SK-N-SH (cell line): ENCODE results near the gene CSPG4. TPM values are rescaled to one million over a fixed set of nuclear protein-coding genes. Genes with fewer than 3 reads are reported as not detected.
"Not testable (repeated sequence)": the region's sequence is repeated elsewhere in the genome, so short reads cannot be mapped to it uniquely, and the experiment has no call there.

Source experiments
- CTCF ChIA-PET: fragments of 300-600, 350-600 bp; formaldehyde crosslinking; extraction: SDS; loops from one replicate; lab custom pipeline; 2021; lab: Yijun Ruan, JAX
- POLR2A ChIA-PET: fragments of 350-600 bp; sonication (Branson Sonifier 250); formaldehyde crosslinking; extraction: SDS; loops from one replicate; lab custom pipeline; 2020; ENCODE audit warnings: antibody characterized with exemption, inconsistent platforms; lab: Yijun Ruan, JAX
- DNase-seq: peaks from one replicate; pipeline ENCODE4 v3.0.0; 2012
- H2AFZ ChIP-seq: fragments of 200-600 bp; sonication (generic); 2 replicates; pipeline ENCODE4 v1.8.1; 2016; ENCODE audit warnings: antibody characterized with exemption, mild to moderate bottlenecking, low read depth
- H3F3A ChIP-seq: fragments of 200-600 bp; sonication (generic); replicated peaks from 2 replicates; pipeline ENCODE3; 2016; ENCODE audit warnings: antibody characterized with exemption, mild to moderate bottlenecking; ENCODE audit not compliant: insufficient read depth
- H3K27ac ChIP-seq, 2 experiments: fragments of 200-500 bp in 1 of 2; fragments of 200-600 bp in 1 of 2; sonication (Bioruptor generic) in 1 of 2; sonication (generic), shearing (Covaris generic) in 1 of 2; 2 replicates each; pipeline versions ENCODE4 v1.5.1 to v1.6.1; 2014 to 2016; ENCODE audit warnings: low read depth in 2 of 2, inconsistent platforms in 1 of 2, low read length in 1 of 2, mild to moderate bottlenecking in 1 of 2, mixed read lengths in 1 of 2
- H3K27me3 ChIP-seq: fragments of 200-600 bp; sonication (generic), shearing (Covaris generic); 2 replicates; pipeline ENCODE4 v1.6.1; 2016; ENCODE audit warnings: mixed run types; ENCODE audit not compliant: insufficient read depth
- H3K36me3 ChIP-seq, 2 experiments: fragments of 200-500 bp in 1 of 2; fragments of 200-600 bp in 1 of 2; sonication (Bioruptor generic) in 1 of 2; sonication (generic) in 1 of 2; replicated peaks in 1 of 2; 2 replicates each; pipeline versions ENCODE3 to v1.5.1; 2014 to 2016; ENCODE audit warnings: low read length in 1 of 2, mild to moderate bottlenecking in 1 of 2; ENCODE audit not compliant: insufficient read depth in 2 of 2, control insufficient read depth in 1 of 2
- H3K4me1 ChIP-seq, 2 experiments: fragments of 200-500 bp in 1 of 2; fragments of 200-600 bp in 1 of 2; sonication (Bioruptor generic) in 1 of 2; sonication (generic), shearing (Covaris generic) in 1 of 2; 2 replicates each; pipeline versions ENCODE4 v1.5.1 to v1.6.1; 2014 to 2016; ENCODE audit warnings: low read depth in 1 of 2, low read length in 1 of 2, mixed run types in 1 of 2; ENCODE audit not compliant: insufficient read depth in 2 of 2, control insufficient read depth in 1 of 2
- H3K4me2 ChIP-seq: fragments of 200-600 bp; sonication (generic), shearing (Covaris generic); 2 replicates; pipeline ENCODE4 v1.6.1; 2017; ENCODE audit warnings: mixed run types
- H3K4me3 ChIP-seq, 2 experiments: fragments of 200-500 bp in 1 of 2; fragments of 200-600 bp in 1 of 2; sonication (Bioruptor generic) in 1 of 2; sonication (generic), shearing (Covaris generic) in 1 of 2; 2 replicates each; pipeline versions ENCODE4 v1.5.1 to v1.8.1; 2014 to 2016; ENCODE audit warnings: low read depth in 2 of 2, inconsistent platforms in 1 of 2, low read length in 1 of 2, mild to moderate bottlenecking in 1 of 2, mixed read lengths in 1 of 2, moderate library complexity in 1 of 2
- H3K79me2 ChIP-seq: fragments of 200-600 bp; sonication (generic); 2 replicates; pipeline ENCODE4 v1.8.1; 2017; ENCODE audit warnings: mild to moderate bottlenecking; ENCODE audit not compliant: insufficient read depth
- H3K9ac ChIP-seq: fragments of 200-600 bp; sonication (generic); 2 replicates; pipeline ENCODE4 v1.6.1; 2017; ENCODE audit warnings: mixed run types
- H3K9me2 ChIP-seq: fragments of 200-600 bp; sonication (generic); 2 replicates; pipeline ENCODE4 v1.6.1; 2017; ENCODE audit warnings: mixed run types
- H3K9me3 ChIP-seq: fragments of 200-600 bp; sonication (generic); 2 replicates; pipeline ENCODE4 v1.6.1; 2017; ENCODE audit warnings: mixed run types, mild to moderate bottlenecking, moderate library complexity
- H4K20me1 ChIP-seq: fragments of 200-600 bp; sonication (generic); 2 replicates; pipeline ENCODE4 v1.6.1; 2017; ENCODE audit warnings: mild to moderate bottlenecking, mixed run types; ENCODE audit not compliant: insufficient read depth
- FOXJ3 ChIP-seq: sonication (generic); formaldehyde crosslinking; IDR thresholded peaks from 2 replicates; pipeline ENCODE4 v1.5.1; 2020; ENCODE audit warnings: mild to moderate bottlenecking, missing genetic modification reagents
- MAX ChIP-seq: IDR thresholded peaks from 2 replicates; pipeline ENCODE4 v1.4.0; 2012; ENCODE audit warnings: low read depth
- NFIC ChIP-seq: IDR thresholded peaks from 2 replicates; pipeline ENCODE4 v1.4.0; 2012; ENCODE audit warnings: borderline replicate concordance
- NRF1 ChIP-seq: IDR thresholded peaks from 2 replicates; pipeline ENCODE4 v1.6.1; 2012; ENCODE audit warnings: low read depth, mild to moderate bottlenecking, low read length
- PBX3 ChIP-seq: IDR thresholded peaks from 2 replicates; pipeline ENCODE4; 2012
- POLR2AphosphoS5 ChIP-seq: IDR thresholded peaks from 2 replicates; pipeline ENCODE4 v1.6.1; 2012; ENCODE audit warnings: low read depth, low read length
- RAD21 ChIP-seq: IDR thresholded peaks from 2 replicates; pipeline ENCODE4 v1.6.1; 2012; ENCODE audit warnings: mild to moderate bottlenecking, low read length
- RCOR1 ChIP-seq: fragments of 150-350 bp; IDR thresholded peaks from 2 replicates; pipeline ENCODE4 v1.6.1; 2017; ENCODE audit warnings: antibody characterized with exemption, low read length
- REST ChIP-seq: IDR thresholded peaks from 2 replicates; pipeline ENCODE4 v1.6.1; 2012; ENCODE audit warnings: mild to moderate bottlenecking, low read depth, low read length, moderate library complexity
- TCF12 ChIP-seq: IDR thresholded peaks from 2 replicates; pipeline ENCODE4 v1.4.0; 2012
- USF1 ChIP-seq: IDR thresholded peaks from 2 replicates; pipeline ENCODE4 v1.4.0; 2012; ENCODE audit warnings: low read depth, borderline replicate concordance
- ZBTB33 ChIP-seq: IDR thresholded peaks from 2 replicates; pipeline ENCODE4 v1.4.0; 2012; ENCODE audit warnings: low read depth, borderline replicate concordance
- WGBS: methylation state at CpG from one replicate; pipeline ENCODE4 v1.1.6; 2017; ENCODE audit warnings: low lambda C conversion rate; 5-methylcytosine and 5-hydroxymethylcytosine counted together
- polyA plus RNA-seq, 3 experiments: library from polyadenylated mRNA; depleted of rRNA; stranded (reverse); fragments of >200 nt; gene quantifications; 2 replicates each; pipeline ENCODE4 v1.2.3, GENCODE V29; 2012

The CSPG4 gene
- polyA plus RNA-seq, 1 of the 3 experiments (the other 2 are of a cell fraction): 0.35 TPM

GRCh38 chr15:75760704-75761435 lies 48.2 kb upstream of the CSPG4 start (continued):
- no peak for TF ChIP-seq ZBTB33
- TF ChIP-seq TCF12: no peak

- POLR2A ChIA-PET: not testable (repeated sequence)
Observed at GRCh38 chr15:75760131-75760520, 47.5 kb upstream of the CSPG4 start.

GRCh38 chr15:75759416-75760130 lies 46.9 kb upstream of the CSPG4 start:
- ChIA-PET POLR2A (no interaction called here), CTCF (interaction anchor here (1.2 to 1.8 kb wide), 2 partner anchors 26 to 42 kb away, joined by 3 to 7 read pairs; no protein-coding TSS in a partner anchor)
- Histone ChIP-seq H3K9me3 (no peaks in the 10 kb centered on the region), H2AFZ (peak overlapping the region; percentile 98; the same call in 1 of the 2 replicates), H3K27ac (no peak overlapping the region), H3K4me1 (peaks cover 0 to 4% of the 10 kb centered on the region in 2 experiments; a peak in 2 of 4 replicates), H3K4me3 (no peak overlapping the region; a peak in 1 of 4 replicates), H3K4me2 (peak overlapping the region; percentile 85; the same call in 1 of the 2 replicates), H3K9ac (no peak overlapping the region), H3K9me2 (no peaks in the 10 kb centered on the region), H3K36me3 (no peaks in the 10 kb centered on the region), H3F3A (no peaks in the 10 kb centered on the region), H4K20me1 (no peaks in the 10 kb centered on the region), H3K27me3 (no peaks in the 10 kb centered on the region), H3K79me2 (no peaks in the 10 kb centered on the region)
- no peak for DNase-seq
- WGBS: 95% methylated on average over 2 of the region's 2 CpGs
- no peak for TF ChIP-seq USF1
- TF ChIP-seq NRF1: no peak
- TF ChIP-seq FOXJ3 (CRISPR knock-in tag): no peak
- no peak for TF ChIP-seq REST
- no peak for TF ChIP-seq RAD21
- TF ChIP-seq PBX3: no peak
- no peak for TF ChIP-seq POLR2AphosphoS5
- TF ChIP-seq MAX: no peak
- no peak for TF ChIP-seq RCOR1
- no peak for TF ChIP-seq NFIC
- no peak for TF ChIP-seq ZBTB33

More at GRCh38 chr15:75760131-75760520, 47.5 kb upstream of the CSPG4 start:
- DNase-seq, H3K4me3 ChIP-seq, H3K36me3 ChIP-seq, H3K27ac ChIP-seq, H3K9ac ChIP-seq, H3K4me2 ChIP-seq, H3K9me3 ChIP-seq, H3K9me2 ChIP-seq, H4K20me1 ChIP-seq, H3K79me2 ChIP-seq, H3F3A ChIP-seq, H3K27me3 ChIP-seq, H2AFZ ChIP-seq, H3K4me1 ChIP-seq: not testable (repeated sequence)
- 92% methylated on average over 6 of the region's 7 CpGs for WGBS
- CTCF ChIA-PET: interaction anchor here (1.2 to 1.8 kb wide), 2 partner anchors 26 to 41 kb away, joined by 3 to 7 read pairs; no protein-coding TSS in a partner anchor
